AG04450 (cell line): ENCODE results near the gene RAB5B. TPM values are rescaled to one million over a fixed set of nuclear protein-coding genes. Genes with fewer than 3 reads are reported as not detected.
"Not testable (repeated sequence)": the region's sequence is repeated elsewhere in the genome, so short reads cannot be mapped to it uniquely, and the experiment has no call there.

Experiments
- CTCF ChIA-PET: fragments of 300-600, 350-600 bp; formaldehyde crosslinking; extraction: SDS; loops from one replicate; lab custom pipeline; 2022; ENCODE audit warnings: antibody characterized with exemption, inconsistent platforms; lab: Charles Lee
- POLR2A ChIA-PET: fragments of 350-600 bp; formaldehyde crosslinking; extraction: SDS; loops from one replicate; lab custom pipeline; 2021; ENCODE audit warnings: antibody characterized with exemption, inconsistent platforms; lab: Yijun Ruan, JAX
- DNase-seq: peaks from one replicate; pipeline ENCODE4 v3.0.0-alpha.2; 2011; ENCODE audit warnings: low read depth, low spot score
- H3K27ac ChIP-seq: one replicate; pipeline ENCODE4 v1.5.1; 2012; ENCODE audit warnings: low read depth, low read length, control low read depth
- H3K27me3 ChIP-seq: one replicate; pipeline ENCODE4 v1.6.0; 2012; ENCODE audit warnings: low read length; ENCODE audit not compliant: control insufficient read depth, insufficient read depth
- H3K4me3 ChIP-seq: 2 replicates; pipeline ENCODE4 v1.5.1; 2011; ENCODE audit warnings: mild to moderate bottlenecking, low read depth, low read length, control low read depth
- H3K9me3 ChIP-seq: 2 replicates; pipeline ENCODE4 v1.5.1; 2012; ENCODE audit warnings: low read length; ENCODE audit not compliant: control insufficient read depth, insufficient read depth
- polyA plus RNA-seq: library from polyadenylated mRNA; depleted of rRNA; stranded (reverse); fragments of >200 nt; gene quantifications from 2 replicates; pipeline ENCODE4 v1.2.3, GENCODE V29; 2011
- TF ChIP-seq, protein P1 (sequence below): IDR thresholded peaks from 2 replicates; pipeline ENCODE4 v1.5.1; 2011; ENCODE audit warnings: low read depth, low read length, control low read depth, inconsistent platforms

RAB5B gene
- polyA plus RNA-seq, 1 experiment, result 157 TPM

DNA sequence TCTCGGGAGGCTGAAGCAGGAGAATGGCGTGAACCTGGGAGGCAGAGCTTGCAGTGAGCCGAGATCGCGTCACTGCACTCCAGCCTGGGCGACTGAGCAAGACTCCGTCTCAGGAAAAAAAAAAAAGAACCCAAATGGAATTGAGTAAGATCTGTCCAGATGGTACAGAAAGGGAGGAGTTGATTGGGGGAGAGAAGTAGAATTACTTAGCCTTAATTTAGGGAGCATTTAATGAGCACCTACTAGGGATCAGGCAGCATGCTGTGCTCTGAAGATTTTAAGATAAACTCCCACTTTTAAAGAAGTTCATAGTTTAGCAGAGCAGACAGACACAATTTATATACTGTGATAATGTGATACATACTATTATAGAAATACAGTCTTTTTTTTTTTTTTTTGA is 4.5 kb downstream of the RAB5B start:
- Histone ChIP-seq H3K27me3 (no peaks in the 10 kb centered on the region), H3K4me3 (no peak overlapping the region), H3K9me3 (peaks cover 4% of the 10 kb centered on the region; the same call in 1 of the 2 replicates), H3K27ac (no peak overlapping the region)
- TF ChIP-seq, protein P1, sequence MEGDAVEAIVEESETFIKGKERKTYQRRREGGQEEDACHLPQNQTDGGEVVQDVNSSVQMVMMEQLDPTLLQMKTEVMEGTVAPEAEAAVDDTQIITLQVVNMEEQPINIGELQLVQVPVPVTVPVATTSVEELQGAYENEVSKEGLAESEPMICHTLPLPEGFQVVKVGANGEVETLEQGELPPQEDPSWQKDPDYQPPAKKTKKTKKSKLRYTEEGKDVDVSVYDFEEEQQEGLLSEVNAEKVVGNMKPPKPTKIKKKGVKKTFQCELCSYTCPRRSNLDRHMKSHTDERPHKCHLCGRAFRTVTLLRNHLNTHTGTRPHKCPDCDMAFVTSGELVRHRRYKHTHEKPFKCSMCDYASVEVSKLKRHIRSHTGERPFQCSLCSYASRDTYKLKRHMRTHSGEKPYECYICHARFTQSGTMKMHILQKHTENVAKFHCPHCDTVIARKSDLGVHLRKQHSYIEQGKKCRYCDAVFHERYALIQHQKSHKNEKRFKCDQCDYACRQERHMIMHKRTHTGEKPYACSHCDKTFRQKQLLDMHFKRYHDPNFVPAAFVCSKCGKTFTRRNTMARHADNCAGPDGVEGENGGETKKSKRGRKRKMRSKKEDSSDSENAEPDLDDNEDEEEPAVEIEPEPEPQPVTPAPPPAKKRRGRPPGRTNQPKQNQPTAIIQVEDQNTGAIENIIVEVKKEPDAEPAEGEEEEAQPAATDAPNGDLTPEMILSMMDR, result no peak
- ChIA-PET CTCF (interaction anchor here (1.0 to 3.5 kb wide), 3 partner anchors 18 to 51 kb away, joined by 4 to 29 read pairs (median 4); partner anchors contain the start of gene SUOX), POLR2A (no interaction called here)
- DNase-seq, result no peak

DNA sequence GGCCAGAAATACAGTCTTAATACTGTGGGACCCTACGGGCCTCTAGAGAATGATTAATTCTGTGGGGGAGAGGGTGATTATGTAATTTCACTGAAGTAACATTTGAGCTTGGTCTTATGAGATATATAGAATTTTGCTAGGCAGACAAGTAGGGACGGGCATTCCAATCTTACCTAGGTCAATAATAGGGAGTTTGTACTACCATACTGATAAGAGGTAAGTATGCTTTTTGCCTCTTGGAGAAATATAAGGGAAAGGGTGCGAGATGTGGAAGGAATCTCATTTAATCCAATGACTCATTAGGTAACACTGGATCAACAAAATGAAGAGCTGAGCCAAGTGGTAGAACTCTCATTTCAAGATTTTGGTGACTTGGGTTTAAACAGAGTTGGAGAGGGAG is 5.2 kb downstream of the RAB5B start:
- TF ChIP-seq, protein P1, result no peak
- POLR2A ChIA-PET, result no interaction called here
- H3K9me3 ChIP-seq, result peaks cover 2% of the 10 kb centered on the region; the same call in 1 of the 2 replicates
- CTCF ChIA-PET, result interaction anchor here (3.5 kb wide), 1 partner anchor 17 kb away, joined by 29 read pairs; no protein-coding TSS in a partner anchor
- H3K4me3 ChIP-seq, result no peak overlapping the region
- no peak for DNase-seq
- no peaks in the 10 kb centered on the region for H3K27me3 ChIP-seq
- H3K27ac ChIP-seq, result no peak overlapping the region

DNA sequence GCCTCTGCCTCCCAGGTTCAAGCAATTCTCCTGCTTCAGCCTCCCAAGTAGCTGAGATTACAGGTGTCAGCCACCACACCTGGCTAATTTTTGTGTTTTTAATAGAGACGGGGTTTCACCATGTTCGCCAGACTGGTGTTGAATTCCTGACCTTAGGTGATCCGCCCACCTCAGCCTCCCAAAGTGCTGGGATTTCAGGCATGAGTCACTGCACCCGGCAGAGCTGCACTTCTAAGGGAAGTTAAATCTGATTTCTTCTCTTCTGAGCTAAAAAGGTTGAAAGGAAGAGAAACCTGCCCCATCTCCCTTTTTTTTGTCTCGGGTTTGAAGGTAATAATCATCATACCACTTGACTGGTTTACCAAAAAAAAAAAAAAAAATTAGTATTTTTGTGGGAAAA is 8.0 kb downstream of the RAB5B start:
- H3K27me3 ChIP-seq, H3K9me3 ChIP-seq, H3K4me3 ChIP-seq, H3K27ac ChIP-seq, DNase-seq: not testable (repeated sequence)
- CTCF ChIA-PET, result interaction anchor here (0.6 to 7.0 kb wide), 4 partner anchors 14 to 244 kb away, joined by 3 to 96 read pairs (median 8); partner anchors contain the start of gene SUOX
- POLR2A ChIA-PET, result interaction anchor here (0.5 to 0.7 kb wide), 2 partner anchors 25 to 62 kb away, joined by 4 to 5 read pairs; no protein-coding TSS in a partner anchor

DNA sequence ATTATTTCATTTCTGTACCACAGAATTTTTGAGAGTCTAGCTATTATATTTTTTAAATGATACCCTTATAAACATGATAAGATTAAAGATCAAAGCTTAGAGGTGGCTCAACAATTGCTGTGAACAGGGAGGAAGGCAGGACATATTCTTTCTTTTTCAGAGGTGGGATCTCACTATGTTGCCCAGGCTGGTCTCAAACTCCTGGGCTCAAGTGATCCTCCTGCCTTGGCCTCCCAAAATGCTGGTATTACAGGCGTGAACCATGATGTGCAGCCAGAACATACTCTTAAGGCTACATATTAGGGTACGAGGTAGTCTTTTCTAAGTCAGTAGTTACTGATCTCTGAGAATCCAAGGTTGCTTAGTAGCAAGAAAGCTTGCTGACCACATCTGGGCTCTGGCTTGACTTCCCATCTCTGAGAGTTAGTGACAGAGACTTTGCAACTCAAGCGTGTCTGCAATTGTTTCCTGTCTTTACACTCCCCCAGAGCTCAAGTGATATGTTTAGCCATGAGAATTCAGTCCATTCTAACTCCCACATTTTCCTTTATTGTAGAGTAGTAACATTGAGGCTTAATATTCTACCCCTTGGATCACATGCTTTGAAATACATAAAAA is 8.6 kb downstream of the RAB5B start:
- Histone ChIP-seq H3K27ac (no peak overlapping the region), H3K4me3 (no peak overlapping the region), H3K27me3 (no peaks in the 10 kb centered on the region), H3K9me3 (no peaks in the 10 kb centered on the region)
- TF ChIP-seq, protein P1, result no peak
- DNase-seq, result no peak
- CTCF ChIA-PET, result interaction anchor here (1.1 to 7.0 kb wide), 5 partner anchors 14 to 244 kb away, joined by 3 to 96 read pairs (median 7); partner anchors contain the start of gene SUOX
- POLR2A ChIA-PET, result interaction anchor here (0.5 to 0.7 kb wide), 2 partner anchors 26 to 62 kb away, joined by 4 to 5 read pairs; no protein-coding TSS in a partner anchor

DNA sequence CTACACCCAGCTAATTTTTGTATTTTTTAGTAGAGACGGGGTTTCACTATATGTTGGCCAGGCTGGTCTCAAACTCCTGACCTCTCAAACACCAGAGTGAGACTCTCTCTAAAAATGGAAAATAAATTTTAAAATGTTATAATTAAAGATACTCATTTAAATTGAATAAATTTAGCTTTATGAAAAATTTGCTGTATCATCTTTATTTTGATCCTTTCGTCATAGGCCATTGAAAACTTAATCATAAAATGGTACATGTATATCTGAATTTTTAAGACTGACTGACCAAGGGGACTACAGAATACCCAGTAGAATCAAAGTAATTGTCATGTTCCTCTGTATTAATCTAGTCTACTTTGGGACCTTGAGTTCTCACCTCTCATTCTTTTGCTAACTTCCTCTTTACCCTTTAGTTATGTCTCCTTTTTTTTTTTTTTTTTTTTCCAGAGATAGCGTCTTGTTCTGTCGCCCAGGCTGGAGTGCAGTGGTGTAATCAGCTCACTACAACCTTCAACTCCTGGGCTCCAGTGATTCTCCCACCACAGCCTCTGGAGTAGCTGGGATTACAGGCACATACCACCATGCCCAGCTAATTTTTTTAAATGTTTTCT is 9.5 kb downstream of the RAB5B start:
- ChIA-PET POLR2A (no interaction called here), CTCF (interaction anchor here (0.6 to 7.0 kb wide), 5 partner anchors 13 to 245 kb away, joined by 3 to 96 read pairs (median 7); partner anchors contain the start of genes SMARCC2 and SUOX)
- Histone ChIP-seq H3K9me3 (no peaks in the 10 kb centered on the region), H3K27ac (no peak overlapping the region), H3K27me3 (no peaks in the 10 kb centered on the region), H3K4me3 (no peak overlapping the region)
- TF ChIP-seq, protein P1, result no peak
- no peak for DNase-seq
